IPS-15b (cell line): Measurements from ENCODE around the gene ARL14EPL.

Experiments used
- H3K27me3 ChIP-seq: one replicate; pipeline ENCODE4 v1.6.1; 2013; ENCODE audit warnings: low read length; ENCODE audit not compliant: control insufficient read depth, insufficient read depth
- H3K36me3 ChIP-seq: one replicate; pipeline ENCODE4 v1.6.1; 2013; ENCODE audit warnings: low read length; ENCODE audit not compliant: control insufficient read depth, insufficient read depth
- H3K4me1 ChIP-seq: one replicate; pipeline ENCODE4 v1.6.1; 2013; ENCODE audit warnings: mild to moderate bottlenecking, low read length; ENCODE audit not compliant: control insufficient read depth, insufficient read depth
- H3K4me3 ChIP-seq: one replicate; pipeline ENCODE4 v1.5.1; 2013; ENCODE audit warnings: low read depth, low read length
- H3K9ac ChIP-seq: one replicate; pipeline ENCODE4 v1.6.1; 2013; ENCODE audit warnings: low read depth, mild to moderate bottlenecking, low read length
- H3K9me3 ChIP-seq: one replicate; pipeline ENCODE4 v1.6.1; 2013; ENCODE audit warnings: mild to moderate bottlenecking, low read length; ENCODE audit not compliant: control insufficient read depth, insufficient read depth

ARL14EPL gene

DNA sequence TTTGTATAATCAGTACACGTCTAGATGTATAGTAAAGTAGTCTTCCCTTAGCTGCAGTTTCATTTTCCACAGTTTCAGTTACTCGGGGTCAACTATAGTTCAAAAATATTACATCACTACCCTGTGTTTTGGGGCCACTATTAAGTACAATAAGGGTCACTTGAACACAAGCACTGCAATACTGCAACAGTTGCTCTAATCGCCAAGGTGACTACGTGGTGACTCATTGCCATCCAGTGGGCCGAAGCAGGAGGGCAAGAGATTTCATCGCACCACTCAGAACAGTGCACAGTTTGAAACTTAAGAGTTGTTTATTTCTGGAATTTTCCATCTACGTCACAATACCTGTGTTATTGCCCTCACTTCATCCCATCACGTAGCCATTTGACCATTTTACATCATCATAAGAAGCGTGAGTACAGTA is at the start of gene ARL14EPL:
ARL14EPL (plus strand) TSS at position 379 of the 424 bp plus-strand sequence. CDS start 18,994 bp downstream, outside the sequence.
- Histone ChIP-seq H3K9me3 (no peaks in the 10 kb centered on the region), H3K4me3 (no peak within 1 kb of the TSS), H3K36me3 (no peaks in the 10 kb centered on the region), H3K9ac (no peak within 1 kb of the TSS), H3K27me3 (no peaks in the 10 kb centered on the region), H3K4me1 (no peaks in the 10 kb centered on the region)

- H3K9me3 ChIP-seq: no peaks in the 10 kb centered on the region
- H3K36me3 ChIP-seq: no peaks in the 10 kb centered on the region
- H3K4me1 ChIP-seq: no peaks in the 10 kb centered on the region
- no peaks in the 10 kb centered on the region for H3K27me3 ChIP-seq
- no peak overlapping the region for H3K9ac ChIP-seq
- H3K4me3 ChIP-seq: no peak overlapping the region
Measured at GRCh38 chr5:115983519-115983918, 48.8 kb upstream of the ARL14EPL start.

DNA sequence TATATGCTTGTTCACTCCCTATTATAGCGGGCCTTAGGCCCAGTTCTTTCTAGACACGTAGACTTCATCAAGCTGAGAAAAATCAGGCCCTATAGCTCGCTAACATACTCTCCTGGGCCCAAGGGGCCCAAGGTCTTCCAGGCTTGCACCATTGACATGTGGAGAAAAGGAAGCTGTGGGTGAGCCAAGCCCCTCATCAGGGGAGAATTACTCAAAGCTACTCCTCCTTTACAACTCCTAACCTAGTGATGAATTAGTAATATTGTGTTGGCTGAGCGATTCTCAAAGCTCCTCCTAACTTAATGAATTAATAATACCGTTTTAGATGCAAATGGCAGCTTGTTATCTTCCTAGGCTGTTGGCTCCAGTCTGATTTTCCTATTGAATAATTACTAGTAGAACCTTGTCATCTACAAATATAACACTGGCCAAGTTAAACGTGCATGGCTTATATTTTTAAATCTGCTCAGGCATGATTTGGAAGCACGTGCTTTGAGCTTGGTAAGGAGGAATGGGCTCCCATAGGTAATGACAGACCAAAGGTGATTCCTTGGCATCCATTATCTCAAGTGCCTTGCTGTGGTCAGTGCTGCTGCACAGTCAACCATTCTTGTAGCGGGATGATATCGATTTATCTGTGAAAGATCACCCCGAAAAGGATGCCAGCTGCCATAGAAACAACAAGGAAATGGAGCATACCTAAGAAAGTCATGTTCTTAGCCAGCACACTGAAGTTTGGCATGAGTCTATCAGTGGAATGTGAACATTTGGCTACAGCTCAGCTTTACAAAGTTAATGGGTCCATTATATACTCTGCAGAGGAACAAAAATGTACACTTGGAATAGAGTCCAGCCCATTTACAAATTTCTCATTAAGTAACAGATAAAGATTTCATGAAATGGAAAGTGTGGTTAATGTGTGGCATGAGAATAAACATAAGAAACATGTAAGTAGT is 46.2 kb upstream of the ARL14EPL start:
- Histone ChIP-seq H3K4me1 (no peaks in the 10 kb centered on the region), H3K36me3 (no peaks in the 10 kb centered on the region), H3K9ac (no peak overlapping the region), H3K27me3 (no peaks in the 10 kb centered on the region), H3K9me3 (no peaks in the 10 kb centered on the region), H3K4me3 (no peak overlapping the region)

DNA sequence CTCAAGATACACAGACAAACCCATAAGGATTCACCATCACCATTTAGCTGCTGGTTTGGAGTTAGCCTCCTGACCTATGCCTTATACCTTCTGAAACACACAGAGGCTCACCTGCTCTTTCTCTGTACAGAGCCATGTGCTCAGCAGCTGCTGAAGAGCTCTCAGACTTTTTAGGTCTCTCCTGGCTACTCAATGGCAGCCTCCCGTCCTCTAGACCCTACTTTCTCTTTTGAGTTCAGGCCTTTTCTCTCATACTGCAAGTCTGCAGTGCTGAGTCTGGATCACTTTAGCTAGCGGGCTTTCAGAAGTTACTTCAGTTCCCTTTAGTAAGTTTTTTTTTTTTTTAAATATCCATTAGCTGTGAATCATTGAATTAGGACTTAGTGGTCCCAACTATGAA is 44.3 kb upstream of the ARL14EPL start:
- no peaks in the 10 kb centered on the region for H3K9me3 ChIP-seq
- no peak overlapping the region for H3K9ac ChIP-seq
- no peaks in the 10 kb centered on the region for H3K27me3 ChIP-seq
- no peak overlapping the region for H3K4me3 ChIP-seq
- H3K36me3 ChIP-seq: no peaks in the 10 kb centered on the region
- no peaks in the 10 kb centered on the region for H3K4me1 ChIP-seq

DNA sequence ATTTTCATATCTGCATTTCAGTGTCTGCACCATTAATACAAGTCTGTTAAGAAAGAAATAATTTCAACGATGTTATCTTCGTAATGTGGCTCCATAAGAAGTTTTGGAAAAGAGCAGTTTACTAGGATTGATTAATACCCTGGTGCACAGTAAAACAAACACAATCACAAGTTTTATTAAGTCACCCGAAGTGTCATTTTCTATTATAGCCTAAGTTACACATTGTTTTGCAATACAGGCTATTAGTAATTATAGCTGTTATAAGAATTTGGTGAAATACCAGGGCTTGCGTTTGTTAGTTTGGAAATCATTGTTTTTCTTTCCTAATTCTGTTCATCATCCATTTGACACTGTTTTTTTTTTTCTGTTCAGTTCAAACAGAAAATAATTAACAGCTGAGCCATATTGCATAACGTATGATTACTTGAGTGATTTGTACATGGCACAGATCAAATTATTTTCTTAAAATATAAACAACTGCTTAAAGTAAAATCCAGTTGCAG is 39.4 kb upstream of the ARL14EPL start:
- no peak overlapping the region for H3K4me3 ChIP-seq
- no peaks in the 10 kb centered on the region for H3K36me3 ChIP-seq
- no peaks in the 10 kb centered on the region for H3K4me1 ChIP-seq
- H3K9ac ChIP-seq: no peak overlapping the region
- H3K27me3 ChIP-seq: no peaks in the 10 kb centered on the region
- H3K9me3 ChIP-seq: no peaks in the 10 kb centered on the region

DNA sequence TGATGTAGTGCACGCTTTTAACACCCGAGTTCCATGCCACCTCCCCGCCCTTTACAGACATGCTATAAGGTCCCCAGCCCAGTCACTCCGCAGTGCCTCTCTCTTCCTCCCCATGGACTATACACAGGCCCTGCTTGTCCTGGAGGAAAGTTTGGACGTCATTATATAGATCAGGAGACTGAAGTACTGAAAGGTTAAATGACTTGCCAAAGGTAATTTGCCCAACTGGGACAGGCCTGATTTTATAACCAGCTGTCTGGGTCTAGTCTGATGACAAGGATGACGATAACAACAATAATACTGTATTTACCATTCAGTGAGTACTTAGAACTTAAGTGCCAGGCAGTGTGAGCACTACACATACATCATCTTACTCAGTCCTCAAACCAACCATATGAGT is 36.9 kb upstream of the ARL14EPL start:
- H3K36me3 ChIP-seq: no peaks in the 10 kb centered on the region
- no peaks in the 10 kb centered on the region for H3K9me3 ChIP-seq
- no peaks in the 10 kb centered on the region for H3K27me3 ChIP-seq
- no peak overlapping the region for H3K9ac ChIP-seq
- H3K4me1 ChIP-seq: no peaks in the 10 kb centered on the region
- H3K4me3 ChIP-seq: no peak overlapping the region

DNA sequence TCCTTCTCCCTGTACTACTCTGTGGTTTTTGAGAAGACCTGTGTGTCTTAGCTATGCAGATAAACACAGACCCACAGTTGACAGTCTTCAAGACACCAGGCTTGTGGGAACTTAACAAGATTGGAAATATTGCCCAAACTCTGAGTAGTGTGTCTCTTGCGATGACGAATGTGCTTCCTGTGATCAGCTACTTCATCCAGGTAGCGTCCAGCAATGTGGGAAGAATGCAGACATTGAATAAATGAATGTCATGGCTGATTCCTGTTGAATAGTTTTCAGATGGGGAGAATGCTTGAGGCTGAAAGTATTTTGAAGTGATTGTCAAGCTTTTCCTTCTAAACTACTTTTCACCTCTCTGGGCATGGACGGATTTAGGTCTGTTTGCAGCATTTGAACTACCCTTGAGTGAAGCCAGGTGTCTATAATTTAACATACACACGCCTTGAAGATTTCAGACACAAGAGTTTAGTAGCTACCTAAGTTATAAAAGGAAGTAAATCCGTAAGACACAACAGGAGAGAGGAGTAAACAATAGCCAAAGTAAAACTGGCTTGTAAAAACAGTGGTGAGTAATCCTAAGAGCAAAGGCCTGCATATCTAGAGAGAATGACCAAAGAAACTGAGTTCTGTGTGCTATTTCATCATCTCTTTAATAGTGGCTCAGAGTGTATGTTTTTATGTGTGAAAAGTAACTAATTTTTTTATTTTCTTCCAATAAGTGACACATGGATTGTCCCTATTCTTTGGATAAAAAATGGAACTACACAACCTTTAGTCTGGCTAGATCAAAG is 30.0 kb upstream of the ARL14EPL start:
- H3K27me3 ChIP-seq: no peaks in the 10 kb centered on the region
- no peak overlapping the region for H3K9ac ChIP-seq
- H3K4me1 ChIP-seq: no peaks in the 10 kb centered on the region
- H3K9me3 ChIP-seq: no peaks in the 10 kb centered on the region
- H3K4me3 ChIP-seq: no peak overlapping the region
- H3K36me3 ChIP-seq: no peaks in the 10 kb centered on the region

GRCh38 chr5:116004248-116004647 is 28.0 kb upstream of the ARL14EPL start:
- H3K9me3 ChIP-seq: no peaks in the 10 kb centered on the region
- H3K9ac ChIP-seq: no peak overlapping the region
- H3K27me3 ChIP-seq: no peaks in the 10 kb centered on the region
- H3K4me3 ChIP-seq: no peak overlapping the region
- no peaks in the 10 kb centered on the region for H3K4me1 ChIP-seq
- no peaks in the 10 kb centered on the region for H3K36me3 ChIP-seq

DNA sequence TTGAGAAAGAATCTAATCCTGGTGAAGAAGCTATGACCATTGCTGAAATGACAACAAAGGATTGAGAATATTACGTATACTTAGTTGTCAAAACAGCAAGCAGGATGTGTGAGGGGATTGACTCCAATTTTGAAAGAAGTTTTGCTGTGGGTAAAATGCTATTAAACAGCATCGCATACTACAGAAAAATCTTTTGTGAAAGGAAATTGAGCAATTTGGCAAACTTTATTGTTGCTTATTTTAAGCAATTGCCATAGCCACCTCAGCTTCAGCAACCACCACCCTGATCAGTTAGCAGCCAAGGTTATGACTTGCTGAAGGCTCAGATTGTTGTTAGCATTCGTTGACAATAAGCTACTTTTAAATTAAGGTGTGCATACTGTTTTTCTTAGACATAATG is 22.5 kb upstream of the ARL14EPL start:
- H3K9ac ChIP-seq: no peak overlapping the region
- H3K4me1 ChIP-seq: no peaks in the 10 kb centered on the region
- H3K36me3 ChIP-seq: no peaks in the 10 kb centered on the region
- H3K9me3 ChIP-seq: no peaks in the 10 kb centered on the region
- no peak overlapping the region for H3K4me3 ChIP-seq
- H3K27me3 ChIP-seq: no peaks in the 10 kb centered on the region

- Histone ChIP-seq H3K9me3 (no peaks in the 10 kb centered on the region), H3K36me3 (no peaks in the 10 kb centered on the region), H3K4me3 (no peak overlapping the region), H3K9ac (no peak overlapping the region), H3K4me1 (no peaks in the 10 kb centered on the region), H3K27me3 (no peaks in the 10 kb centered on the region)
Measured at GRCh38 chr5:116011046-116011445, 21.2 kb upstream of the ARL14EPL start.

- Histone ChIP-seq H3K9ac (no peak overlapping the region), H3K27me3 (no peaks in the 10 kb centered on the region), H3K36me3 (no peaks in the 10 kb centered on the region), H3K9me3 (no peaks in the 10 kb centered on the region), H3K4me1 (no peaks in the 10 kb centered on the region), H3K4me3 (no peak overlapping the region)
Measured at GRCh38 chr5:116013207-116013785, 19.0 kb upstream of the ARL14EPL start.
